GM19455 (cell line): ENCODE measurements around the gene SMARCD1.
"Not testable (repeated sequence)": the region's sequence is repeated elsewhere in the genome, so short reads cannot be mapped to it uniquely, and the experiment has no call there.

ENCODE experiments used
- ATAC-seq: cut with Tn5 transposase; IDR thresholded peaks from one replicate; pipeline ENCODE4 v1.9.1; 2021; ENCODE audit not compliant: unreplicated experiment

Gene SMARCD1

DNA sequence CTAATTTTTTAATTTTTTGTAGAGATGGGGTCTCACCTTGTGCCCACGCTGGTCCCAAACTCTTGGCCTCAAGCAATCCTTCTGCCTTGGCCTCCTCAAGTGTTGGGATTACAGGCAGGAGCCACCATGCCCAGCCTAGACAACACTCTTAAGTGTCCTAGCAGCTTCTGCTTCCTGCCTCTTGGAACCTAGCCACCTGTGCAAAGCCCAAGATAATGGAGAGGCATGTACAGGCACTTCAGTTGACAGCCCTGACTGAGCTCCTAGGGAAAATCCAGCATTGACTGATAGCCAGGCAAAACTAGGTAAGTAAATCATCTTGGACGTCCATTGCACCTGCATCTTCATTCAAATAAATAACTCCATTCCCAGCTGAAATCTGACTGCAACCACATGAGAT, 42.4 kb downstream of the SMARCD1 start:
- no peak for ATAC-seq

DNA sequence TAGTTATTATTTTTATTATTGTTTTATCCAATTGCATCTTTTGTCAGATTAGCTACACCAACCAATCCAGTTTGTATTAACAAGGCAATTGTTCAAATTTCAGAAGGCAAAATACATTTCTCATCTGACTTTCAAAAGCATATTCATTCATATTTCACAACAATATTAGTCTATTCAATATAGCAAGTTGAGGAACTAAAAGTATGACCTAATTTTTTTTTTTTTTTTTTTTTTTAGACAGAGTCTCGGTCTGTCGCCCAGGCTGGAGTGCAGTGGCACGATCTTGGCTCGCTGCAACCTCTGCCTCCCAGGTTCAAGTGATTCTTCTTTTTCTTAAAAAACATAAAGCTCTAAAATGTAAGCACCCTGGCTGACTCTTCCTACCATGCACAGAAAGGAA, 44.1 kb downstream of the SMARCD1 start:
- no peak for ATAC-seq

GRCh38 chr12:50132505-50133135, 47.5 kb downstream of the SMARCD1 start:
- ATAC-seq, result no peak

GRCh38 chr12:50142993-50143392, 57.9 kb downstream of the SMARCD1 start:
- no peak for ATAC-seq

DNA sequence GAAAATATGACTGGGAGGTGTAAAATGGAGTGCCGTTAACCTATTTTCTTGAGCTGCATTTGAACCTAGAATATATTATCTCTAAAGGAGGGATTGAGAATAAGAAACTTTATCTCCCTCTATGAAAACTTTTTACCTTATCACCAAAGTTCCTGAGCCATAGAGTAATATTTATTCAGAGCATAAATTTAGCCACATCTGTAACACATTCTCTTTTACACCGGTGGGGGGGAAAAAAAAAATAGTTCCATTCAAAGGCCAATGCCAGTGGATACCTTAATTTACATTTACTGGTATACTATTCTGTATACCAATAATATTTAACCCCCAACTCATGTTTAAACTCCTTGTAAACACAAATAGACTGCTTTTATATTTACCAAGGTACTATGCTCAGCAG, 60.3 kb downstream of the SMARCD1 start:
- no peak for ATAC-seq

DNA sequence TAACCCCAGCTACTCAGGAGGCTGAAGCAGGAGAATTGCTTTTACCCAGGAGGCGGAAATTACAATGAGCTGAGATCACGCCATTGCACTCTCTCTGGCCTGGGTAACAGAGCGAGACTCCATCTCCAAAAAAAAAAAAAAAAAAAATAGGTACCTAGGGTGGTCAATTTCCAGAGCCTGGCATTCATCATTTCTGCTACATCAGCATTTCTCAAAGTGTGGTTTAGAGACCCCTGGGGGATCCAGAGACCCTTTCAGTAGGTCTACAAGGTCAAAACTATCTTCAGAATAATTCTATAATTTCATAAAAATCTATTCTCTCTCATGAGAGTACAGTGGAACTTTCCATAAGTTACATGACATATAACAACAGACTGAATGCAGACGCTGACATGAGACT, 62.1 kb downstream of the SMARCD1 start:
- no peak for ATAC-seq

- not testable (repeated sequence) for ATAC-seq
These were observed 62.9 kb downstream of the SMARCD1 start for GRCh38 chr12:50148011-50148410.

DNA sequence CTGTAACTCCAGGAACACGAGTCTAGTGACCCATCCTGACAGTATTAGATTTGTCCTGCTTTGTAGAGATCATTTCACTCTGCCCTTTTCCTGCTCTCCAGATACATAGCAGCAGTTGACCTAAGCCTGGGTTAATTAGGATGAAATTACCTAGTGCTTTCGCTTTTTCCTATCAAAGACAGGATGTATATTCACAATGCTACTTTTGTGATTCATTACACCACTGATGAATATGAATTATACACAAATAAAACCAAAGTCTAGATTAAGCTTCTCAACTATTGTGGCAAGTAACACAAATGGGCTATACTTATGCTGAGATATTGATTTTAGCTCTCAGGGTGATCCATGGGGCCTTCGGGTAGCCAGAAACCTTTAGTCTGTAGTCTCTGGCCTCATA, 64.2 kb downstream of the SMARCD1 start:
- ATAC-seq, result no peak
